ENCODE results near the gene ANLN.

The ANLN gene

DNA sequence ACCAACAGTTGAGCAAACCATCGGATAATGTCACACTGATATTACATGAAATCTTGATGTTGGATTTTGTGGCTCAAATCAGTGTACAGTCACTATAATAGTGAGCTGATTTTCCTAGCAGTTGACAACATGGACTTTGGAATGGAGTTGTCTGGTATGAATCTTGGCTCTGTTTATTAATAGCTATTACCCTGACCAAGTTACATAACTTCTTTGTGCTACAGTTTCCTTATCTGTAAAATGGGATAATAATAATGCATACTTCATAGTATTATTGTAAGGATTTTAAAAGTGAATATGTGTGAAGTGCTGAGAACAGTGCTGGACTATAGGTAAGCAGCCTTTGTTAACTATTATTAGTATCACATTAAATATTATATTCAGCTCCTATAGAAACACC, 26.1 kb upstream of the ANLN start:
- no peak overlapping the region for H3K9ac ChIP-seq (ENCODE audit: low read depth, low read length, poor library complexity, severe bottlenecking)
- H3K36me3 ChIP-seq (ENCODE audit: insufficient read depth, low read length), result no peaks in the 10 kb centered on the region
- H3K4me3 ChIP-seq (ENCODE audit: low read length, poor library complexity, severe bottlenecking), result no peak overlapping the region
- no peak overlapping the region for H3K4me2 ChIP-seq (ENCODE audit: low read depth, low read length, poor library complexity, severe bottlenecking)
- no peaks in the 10 kb centered on the region for H4K20me1 ChIP-seq (ENCODE audit: insufficient read depth, low read length, poor library complexity, severe bottlenecking)
- TF ChIP-seq EZH2phosphoT487 (IDR thresholded peaks at IDR 0.05; ENCODE audit: borderline replicate concordance), result no peak
- TF ChIP-seq, protein P1, sequence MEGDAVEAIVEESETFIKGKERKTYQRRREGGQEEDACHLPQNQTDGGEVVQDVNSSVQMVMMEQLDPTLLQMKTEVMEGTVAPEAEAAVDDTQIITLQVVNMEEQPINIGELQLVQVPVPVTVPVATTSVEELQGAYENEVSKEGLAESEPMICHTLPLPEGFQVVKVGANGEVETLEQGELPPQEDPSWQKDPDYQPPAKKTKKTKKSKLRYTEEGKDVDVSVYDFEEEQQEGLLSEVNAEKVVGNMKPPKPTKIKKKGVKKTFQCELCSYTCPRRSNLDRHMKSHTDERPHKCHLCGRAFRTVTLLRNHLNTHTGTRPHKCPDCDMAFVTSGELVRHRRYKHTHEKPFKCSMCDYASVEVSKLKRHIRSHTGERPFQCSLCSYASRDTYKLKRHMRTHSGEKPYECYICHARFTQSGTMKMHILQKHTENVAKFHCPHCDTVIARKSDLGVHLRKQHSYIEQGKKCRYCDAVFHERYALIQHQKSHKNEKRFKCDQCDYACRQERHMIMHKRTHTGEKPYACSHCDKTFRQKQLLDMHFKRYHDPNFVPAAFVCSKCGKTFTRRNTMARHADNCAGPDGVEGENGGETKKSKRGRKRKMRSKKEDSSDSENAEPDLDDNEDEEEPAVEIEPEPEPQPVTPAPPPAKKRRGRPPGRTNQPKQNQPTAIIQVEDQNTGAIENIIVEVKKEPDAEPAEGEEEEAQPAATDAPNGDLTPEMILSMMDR (conservative IDR thresholded peaks at IDR 0.05; ENCODE audit: low read length), result no peak
- 0 out of 2 replicates have a peak, but pooled peaks cover 3% of the 10 kb centered on the region for H3F3A ChIP-seq (ENCODE audit: low read depth)
- H3K4me1 ChIP-seq (ENCODE audit: insufficient read depth, low read length, poor library complexity, severe bottlenecking), result peaks cover 12% of the 10 kb centered on the region
- H2AFZ ChIP-seq (ENCODE audit: low read length), result no peak overlapping the region
- H3K9me3 ChIP-seq (ENCODE audit: insufficient read depth, low read depth, low read length), result no peaks in the 10 kb centered on the region
- no peaks in the 10 kb centered on the region for H3K9me2 ChIP-seq (replicated peaks; ENCODE audit: low read depth, low read length)
- H3K27me3 ChIP-seq (ENCODE audit: insufficient read depth, low read length, poor library complexity, severe bottlenecking), result peaks cover 8% of the 10 kb centered on the region
- H3K79me2 ChIP-seq (ENCODE audit: insufficient read depth, low read length), result no peaks in the 10 kb centered on the region

DNA sequence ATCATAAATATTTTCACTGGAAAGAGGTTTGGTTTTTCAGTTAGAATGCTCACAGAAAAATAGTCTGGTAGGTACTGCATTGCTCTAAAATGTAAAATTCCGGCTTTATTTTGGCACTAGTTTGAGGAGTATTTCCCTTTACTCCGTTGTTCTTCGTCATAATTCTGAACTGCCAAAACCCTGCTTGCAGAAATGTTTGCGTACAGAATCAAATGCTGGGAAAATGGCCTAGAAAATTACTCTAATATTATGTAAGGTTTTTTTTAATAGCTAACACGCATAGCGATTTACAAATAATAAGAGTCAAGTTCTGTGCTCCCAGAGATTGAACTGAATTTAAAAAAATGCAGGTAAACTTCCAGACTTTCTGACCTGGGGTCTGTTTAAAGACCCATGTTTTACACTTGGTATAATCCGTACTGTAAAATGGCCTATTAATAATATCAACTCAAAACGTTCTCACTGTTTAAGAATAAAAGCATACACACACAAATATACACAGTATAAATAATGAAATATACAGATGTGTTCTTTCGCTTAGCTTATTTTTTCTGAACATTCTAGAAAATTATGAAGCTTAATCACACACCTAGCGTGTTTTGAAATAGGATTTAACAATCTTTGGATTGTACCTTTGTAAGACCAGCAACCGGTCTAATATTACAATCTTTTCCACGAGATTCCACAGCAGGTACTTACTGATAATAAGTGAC, 23.5 kb upstream of the ANLN start:
- H3K4me2 ChIP-seq (ENCODE audit: low read depth, low read length, poor library complexity, severe bottlenecking), result peak overlapping the region; percentile 77
- no peaks in the 10 kb centered on the region for H4K20me1 ChIP-seq (ENCODE audit: insufficient read depth, low read length, poor library complexity, severe bottlenecking)
- H3K9ac ChIP-seq (ENCODE audit: low read depth, low read length, poor library complexity, severe bottlenecking), result peak overlapping the region; percentile 53
- H3K27me3 ChIP-seq (ENCODE audit: insufficient read depth, low read length, poor library complexity, severe bottlenecking), result peaks cover 8% of the 10 kb centered on the region
- H3K4me1 ChIP-seq (ENCODE audit: insufficient read depth, low read length, poor library complexity, severe bottlenecking), result peaks cover 12% of the 10 kb centered on the region
- TF ChIP-seq, protein P1 (conservative IDR thresholded peaks at IDR 0.05; ENCODE audit: low read length), result no peak
- no peak for TF ChIP-seq EZH2phosphoT487 (IDR thresholded peaks at IDR 0.05; ENCODE audit: borderline replicate concordance)
- no peaks in the 10 kb centered on the region for H3K36me3 ChIP-seq (ENCODE audit: insufficient read depth, low read length)
- H3K9me2 ChIP-seq (replicated peaks; ENCODE audit: low read depth, low read length), result no peaks in the 10 kb centered on the region
- peak overlapping the region; percentile 95 for H2AFZ ChIP-seq (ENCODE audit: low read length)
- H3K79me2 ChIP-seq (ENCODE audit: insufficient read depth, low read length), result no peaks in the 10 kb centered on the region
- H3F3A ChIP-seq (ENCODE audit: low read depth), result 0 out of 2 replicates have a peak, but pooled peaks cover 7% of the 10 kb centered on the region
- no peaks in the 10 kb centered on the region for H3K9me3 ChIP-seq (ENCODE audit: insufficient read depth, low read depth, low read length)
- H3K4me3 ChIP-seq (ENCODE audit: low read length, poor library complexity, severe bottlenecking), result peak overlapping the region; percentile 82

DNA sequence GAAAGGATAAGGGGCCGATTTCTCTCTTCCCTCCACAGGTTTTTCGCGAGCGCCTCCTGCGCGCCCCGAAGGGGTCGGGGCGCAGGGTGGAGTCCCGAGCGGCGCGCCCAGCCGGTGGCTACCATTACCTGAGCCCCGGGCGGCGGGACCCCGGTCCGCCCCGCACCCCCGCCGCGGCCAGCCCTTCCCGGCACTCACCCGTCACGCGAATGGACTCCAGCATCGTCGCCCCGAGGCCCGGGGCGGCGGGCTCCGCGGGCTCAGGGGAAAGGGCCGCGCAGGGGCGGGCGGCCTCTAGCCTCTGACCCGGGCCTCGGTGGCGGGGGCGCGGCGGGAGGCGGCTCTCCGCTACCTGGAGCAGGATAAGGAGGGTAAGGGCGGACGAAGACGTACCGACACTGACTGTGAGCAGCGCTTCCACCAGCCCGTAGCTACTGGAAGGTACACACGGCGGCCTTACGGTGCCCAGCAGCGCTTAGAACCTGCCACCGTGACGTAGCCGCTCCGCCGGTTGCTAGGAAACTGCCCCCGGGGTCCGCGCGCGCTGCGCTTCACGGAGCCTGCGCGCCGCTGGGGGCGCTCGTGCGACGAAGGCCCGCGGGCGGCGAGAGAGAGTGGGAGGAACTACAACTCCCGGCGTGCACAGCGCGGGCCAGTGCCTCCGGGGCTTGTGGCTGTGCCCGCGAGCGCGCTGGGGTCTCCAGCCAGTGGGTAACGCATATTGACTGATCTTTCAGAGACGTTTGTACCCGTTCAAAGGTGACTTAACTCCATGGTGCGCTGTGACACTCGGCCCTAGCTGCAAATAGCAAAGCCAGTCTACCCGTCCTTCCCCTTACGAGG, 22.7 kb upstream of the ANLN start:
- Histone ChIP-seq H3K4me3 (ENCODE audit: low read length, poor library complexity, severe bottlenecking) (peak overlapping the region; percentile 82), H3K79me2 (ENCODE audit: insufficient read depth, low read length) (no peaks in the 10 kb centered on the region), H3K9me3 (ENCODE audit: insufficient read depth, low read depth, low read length) (no peaks in the 10 kb centered on the region), H2AFZ (ENCODE audit: low read length) (peak overlapping the region; percentile 95), H3K36me3 (ENCODE audit: insufficient read depth, low read length) (no peaks in the 10 kb centered on the region), H3K9ac (ENCODE audit: low read depth, low read length, poor library complexity, severe bottlenecking) (peak overlapping the region; percentile 53), H4K20me1 (ENCODE audit: insufficient read depth, low read length, poor library complexity, severe bottlenecking) (no peaks in the 10 kb centered on the region), H3F3A (ENCODE audit: low read depth) (0 out of 2 replicates have a peak, but pooled peaks cover 7% of the 10 kb centered on the region), H3K9me2 (replicated peaks; ENCODE audit: low read depth, low read length) (no peaks in the 10 kb centered on the region), H3K27me3 (ENCODE audit: insufficient read depth, low read length, poor library complexity, severe bottlenecking) (peaks cover 8% of the 10 kb centered on the region), H3K4me2 (ENCODE audit: low read depth, low read length, poor library complexity, severe bottlenecking) (peak overlapping the region; percentile 77), H3K4me1 (ENCODE audit: insufficient read depth, low read length, poor library complexity, severe bottlenecking) (peaks cover 12% of the 10 kb centered on the region)
- TF ChIP-seq, protein P1 (conservative IDR thresholded peaks at IDR 0.05; ENCODE audit: low read length), result peak; percentile 77
- TF ChIP-seq EZH2phosphoT487 (IDR thresholded peaks at IDR 0.05; ENCODE audit: borderline replicate concordance), result no peak

Measured in Loucy (cell line).